ENCODE results near the gene AMIGO2. TPM values are rescaled to one million over a fixed set of nuclear protein-coding genes. Genes with fewer than 3 reads are reported as not detected.

AMIGO2 gene
- total RNA-seq, 1 experiment from 2014 or later, result 16.7 TPM

DNA sequence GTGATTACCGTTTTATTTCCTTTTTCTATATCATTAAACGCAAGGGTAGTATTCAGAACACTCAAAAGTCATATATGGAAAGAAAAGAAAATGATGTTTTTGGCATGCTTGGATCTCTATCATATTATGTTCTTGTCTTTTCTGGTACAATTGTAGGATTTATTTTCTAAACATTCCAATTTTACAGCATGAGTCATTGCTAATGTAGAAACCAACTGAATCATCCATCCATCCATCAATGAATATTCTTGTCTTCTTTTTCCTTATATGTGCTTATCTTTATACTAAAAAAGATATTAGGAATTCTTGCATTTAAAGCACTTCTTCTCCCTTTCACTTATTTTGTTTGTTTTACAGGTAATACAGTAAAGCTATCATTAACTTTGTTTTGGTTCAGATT is 20.4 kb upstream of the AMIGO2 start:
- intact Hi-C loops (cut with micrococcal nuclease; ENCODE audit: unreplicated experiment), result no loop called here
- POLR2A ChIA-PET (ENCODE audit: low non-redundant PET), result no interaction called here

DNA sequence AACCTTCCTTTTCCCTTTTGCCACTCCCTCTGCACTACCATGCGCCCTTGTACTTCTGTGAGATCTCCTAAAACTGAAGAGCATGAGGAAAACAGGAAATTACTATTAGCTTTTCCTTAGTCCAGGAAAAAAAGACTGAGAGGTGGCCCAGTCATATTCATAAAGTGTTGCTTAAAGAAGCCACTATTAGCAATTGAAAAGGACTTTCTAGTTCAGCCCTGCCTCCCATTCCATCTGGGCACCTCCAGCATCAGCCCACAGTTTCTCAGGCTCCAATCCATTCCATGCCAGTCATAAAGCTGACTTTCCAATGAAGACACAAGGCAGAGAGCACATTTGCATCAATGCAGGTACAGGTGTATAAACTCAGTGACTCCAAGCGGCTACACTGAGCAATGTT is 19.9 kb upstream of the AMIGO2 start:
- intact Hi-C loops (cut with micrococcal nuclease; ENCODE audit: unreplicated experiment), result no loop called here
- no peak for DNase-seq (ENCODE audit: low spot score)
- Histone ChIP-seq H3K27ac (ENCODE audit: low read depth, low read length, poor library complexity, severe bottlenecking) (no peak overlapping the region), H3K9me3 (ENCODE audit: low read depth, low read length, poor library complexity, severe bottlenecking) (no peaks in the 10 kb centered on the region), H3K4me3 (ENCODE audit: low read depth, low read length, poor library complexity, severe bottlenecking) (no peak overlapping the region), H3K27me3 (replicated peaks; ENCODE audit: insufficient read depth, low read depth, low read length, poor library complexity) (no peaks in the 10 kb centered on the region), H3K36me3 (ENCODE audit: insufficient read depth, low read length, poor library complexity, severe bottlenecking) (no peaks in the 10 kb centered on the region), H3K4me1 (ENCODE audit: insufficient read depth, low read length, poor library complexity, severe bottlenecking) (no peaks in the 10 kb centered on the region)
- no TSS peak for BruUV-seq (replicated peaks)
- TF ChIP-seq, protein P1, sequence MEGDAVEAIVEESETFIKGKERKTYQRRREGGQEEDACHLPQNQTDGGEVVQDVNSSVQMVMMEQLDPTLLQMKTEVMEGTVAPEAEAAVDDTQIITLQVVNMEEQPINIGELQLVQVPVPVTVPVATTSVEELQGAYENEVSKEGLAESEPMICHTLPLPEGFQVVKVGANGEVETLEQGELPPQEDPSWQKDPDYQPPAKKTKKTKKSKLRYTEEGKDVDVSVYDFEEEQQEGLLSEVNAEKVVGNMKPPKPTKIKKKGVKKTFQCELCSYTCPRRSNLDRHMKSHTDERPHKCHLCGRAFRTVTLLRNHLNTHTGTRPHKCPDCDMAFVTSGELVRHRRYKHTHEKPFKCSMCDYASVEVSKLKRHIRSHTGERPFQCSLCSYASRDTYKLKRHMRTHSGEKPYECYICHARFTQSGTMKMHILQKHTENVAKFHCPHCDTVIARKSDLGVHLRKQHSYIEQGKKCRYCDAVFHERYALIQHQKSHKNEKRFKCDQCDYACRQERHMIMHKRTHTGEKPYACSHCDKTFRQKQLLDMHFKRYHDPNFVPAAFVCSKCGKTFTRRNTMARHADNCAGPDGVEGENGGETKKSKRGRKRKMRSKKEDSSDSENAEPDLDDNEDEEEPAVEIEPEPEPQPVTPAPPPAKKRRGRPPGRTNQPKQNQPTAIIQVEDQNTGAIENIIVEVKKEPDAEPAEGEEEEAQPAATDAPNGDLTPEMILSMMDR (conservative IDR thresholded peaks at IDR 0.05; ENCODE audit: low read depth, low read length), result no peak
- TF ChIP-seq EZH2 (IDR thresholded peaks at IDR 0.05; ENCODE audit: borderline replicate concordance, low read depth, low read length, poor library complexity, severe bottlenecking), result no peak
- ChIA-PET POLR2A (ENCODE audit: low non-redundant PET) (no interaction called here), CTCF (no interaction called here)

More for the DNA sequence above, 20.4 kb upstream of the AMIGO2 start:
- H3K27me3 ChIP-seq (replicated peaks; ENCODE audit: insufficient read depth, low read depth, low read length, poor library complexity), result no peaks in the 10 kb centered on the region
- CTCF ChIA-PET, result no interaction called here
- no peak for TF ChIP-seq EZH2 (IDR thresholded peaks at IDR 0.05; ENCODE audit: borderline replicate concordance, low read depth, low read length, poor library complexity, severe bottlenecking)
- TF ChIP-seq, protein P1 (conservative IDR thresholded peaks at IDR 0.05; ENCODE audit: low read depth, low read length), result no peak
- H3K9me3 ChIP-seq (ENCODE audit: low read depth, low read length, poor library complexity, severe bottlenecking), result no peaks in the 10 kb centered on the region
- no peak overlapping the region for H3K4me3 ChIP-seq (ENCODE audit: low read depth, low read length, poor library complexity, severe bottlenecking)
- BruUV-seq (replicated peaks), result no TSS peak
- no peak for DNase-seq (ENCODE audit: low spot score)
- no peaks in the 10 kb centered on the region for H3K36me3 ChIP-seq (ENCODE audit: insufficient read depth, low read length, poor library complexity, severe bottlenecking)
- H3K27ac ChIP-seq (ENCODE audit: low read depth, low read length, poor library complexity, severe bottlenecking), result no peak overlapping the region
- no peaks in the 10 kb centered on the region for H3K4me1 ChIP-seq (ENCODE audit: insufficient read depth, low read length, poor library complexity, severe bottlenecking)

DNA sequence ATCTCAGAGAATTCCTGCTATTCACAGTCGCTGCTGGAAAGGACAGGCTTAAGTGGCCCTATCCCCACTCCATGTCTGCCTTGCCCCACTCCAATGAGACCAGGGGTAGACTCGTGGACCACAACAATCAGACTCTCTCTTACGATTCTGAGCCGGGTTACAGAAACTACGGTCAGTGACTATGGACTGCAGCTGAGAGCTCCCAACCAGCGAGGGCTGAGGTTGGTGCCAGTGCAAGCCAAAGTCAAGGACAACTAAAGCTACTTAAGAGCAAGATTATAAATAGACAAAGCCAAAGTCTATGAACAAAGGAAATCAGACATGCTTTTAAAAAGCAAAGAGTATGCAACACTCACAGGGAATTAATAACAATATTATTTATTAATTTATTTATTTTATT is 18.3 kb upstream of the AMIGO2 start:
- BruUV-seq (replicated peaks), result no TSS peak
- no peak for TF ChIP-seq EZH2 (IDR thresholded peaks at IDR 0.05; ENCODE audit: borderline replicate concordance, low read depth, low read length, poor library complexity, severe bottlenecking)
- TF ChIP-seq, protein P1 (conservative IDR thresholded peaks at IDR 0.05; ENCODE audit: low read depth, low read length), result no peak
- Histone ChIP-seq H3K4me1 (ENCODE audit: insufficient read depth, low read length, poor library complexity, severe bottlenecking) (no peaks in the 10 kb centered on the region), H3K4me3 (ENCODE audit: low read depth, low read length, poor library complexity, severe bottlenecking) (no peak overlapping the region), H3K27me3 (replicated peaks; ENCODE audit: insufficient read depth, low read depth, low read length, poor library complexity) (no peaks in the 10 kb centered on the region), H3K27ac (ENCODE audit: low read depth, low read length, poor library complexity, severe bottlenecking) (no peak overlapping the region), H3K9me3 (ENCODE audit: low read depth, low read length, poor library complexity, severe bottlenecking) (no peaks in the 10 kb centered on the region), H3K36me3 (ENCODE audit: insufficient read depth, low read length, poor library complexity, severe bottlenecking) (no peaks in the 10 kb centered on the region)
- POLR2A ChIA-PET (ENCODE audit: low non-redundant PET), result no interaction called here
- DNase-seq (ENCODE audit: low spot score), result no peak
- CTCF ChIA-PET, result no interaction called here
- intact Hi-C loops (cut with micrococcal nuclease; ENCODE audit: unreplicated experiment), result no loop called here

All from A673 (cell line).